ENCODE results near the gene TAGLN. TPM values are rescaled to one million over a fixed set of nuclear protein-coding genes. Genes with fewer than 3 reads are reported as not detected.

Gene TAGLN
- total RNA-seq, 1 donor, result 3,614 TPM

DNA sequence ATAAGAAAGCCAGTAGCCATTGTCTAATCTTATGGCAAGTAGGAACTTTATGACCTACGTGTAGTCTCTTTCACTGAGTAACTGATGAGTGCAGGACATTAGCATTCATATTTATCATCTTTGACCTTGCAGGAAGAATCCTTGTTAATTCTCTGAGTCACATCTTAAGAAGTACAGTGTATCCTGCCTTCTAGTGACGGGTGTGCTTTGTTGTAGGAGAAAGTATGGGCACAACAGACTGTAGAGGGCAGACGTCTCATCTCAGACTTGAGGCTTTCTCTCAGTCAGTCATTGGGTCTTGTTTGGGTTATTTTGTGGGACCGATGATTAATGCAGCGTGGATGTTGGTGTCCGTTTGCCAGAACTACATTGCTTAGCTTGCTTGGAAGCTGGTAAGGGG lies 40.1 kb downstream of the TAGLN start:
- H3K4me3 ChIP-seq (ENCODE audit: insufficient read depth, low read length), result no peak overlapping the region
- no peaks in the 10 kb centered on the region for H4K20me1 ChIP-seq (ENCODE audit: insufficient read depth, low read length)
- H3K79me2 ChIP-seq (ENCODE audit: insufficient read depth, low read length), result peaks cover 12% of the 10 kb centered on the region
- H3K4me2 ChIP-seq (ENCODE audit: insufficient read depth, low read length), result peak overlapping the region; percentile 14
- H3K27ac ChIP-seq (ENCODE audit: low read depth, low read length), result peak overlapping the region; percentile 71
- H3K4me1 ChIP-seq (ENCODE audit: insufficient read depth, low read length), result peaks cover 12% of the 10 kb centered on the region
- H3K27me3 ChIP-seq (ENCODE audit: insufficient read depth, low read length), result no peaks in the 10 kb centered on the region
- peaks cover 24% of the 10 kb centered on the region for H3K36me3 ChIP-seq (ENCODE audit: insufficient read depth, low read length)
- peak; percentile 97 for DNase-seq (ENCODE audit: insufficient read length, low spot score, missing footprints)
- no peak overlapping the region for H2AFZ ChIP-seq (ENCODE audit: low read length)
- TF ChIP-seq, protein P1, sequence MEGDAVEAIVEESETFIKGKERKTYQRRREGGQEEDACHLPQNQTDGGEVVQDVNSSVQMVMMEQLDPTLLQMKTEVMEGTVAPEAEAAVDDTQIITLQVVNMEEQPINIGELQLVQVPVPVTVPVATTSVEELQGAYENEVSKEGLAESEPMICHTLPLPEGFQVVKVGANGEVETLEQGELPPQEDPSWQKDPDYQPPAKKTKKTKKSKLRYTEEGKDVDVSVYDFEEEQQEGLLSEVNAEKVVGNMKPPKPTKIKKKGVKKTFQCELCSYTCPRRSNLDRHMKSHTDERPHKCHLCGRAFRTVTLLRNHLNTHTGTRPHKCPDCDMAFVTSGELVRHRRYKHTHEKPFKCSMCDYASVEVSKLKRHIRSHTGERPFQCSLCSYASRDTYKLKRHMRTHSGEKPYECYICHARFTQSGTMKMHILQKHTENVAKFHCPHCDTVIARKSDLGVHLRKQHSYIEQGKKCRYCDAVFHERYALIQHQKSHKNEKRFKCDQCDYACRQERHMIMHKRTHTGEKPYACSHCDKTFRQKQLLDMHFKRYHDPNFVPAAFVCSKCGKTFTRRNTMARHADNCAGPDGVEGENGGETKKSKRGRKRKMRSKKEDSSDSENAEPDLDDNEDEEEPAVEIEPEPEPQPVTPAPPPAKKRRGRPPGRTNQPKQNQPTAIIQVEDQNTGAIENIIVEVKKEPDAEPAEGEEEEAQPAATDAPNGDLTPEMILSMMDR (IDR thresholded peaks at IDR 0.05; ENCODE audit: extremely low read depth, low read depth, low read length), result peak; percentile 83
- no peaks in the 10 kb centered on the region for H3K9me3 ChIP-seq (ENCODE audit: low read depth, low read length)

DNA sequence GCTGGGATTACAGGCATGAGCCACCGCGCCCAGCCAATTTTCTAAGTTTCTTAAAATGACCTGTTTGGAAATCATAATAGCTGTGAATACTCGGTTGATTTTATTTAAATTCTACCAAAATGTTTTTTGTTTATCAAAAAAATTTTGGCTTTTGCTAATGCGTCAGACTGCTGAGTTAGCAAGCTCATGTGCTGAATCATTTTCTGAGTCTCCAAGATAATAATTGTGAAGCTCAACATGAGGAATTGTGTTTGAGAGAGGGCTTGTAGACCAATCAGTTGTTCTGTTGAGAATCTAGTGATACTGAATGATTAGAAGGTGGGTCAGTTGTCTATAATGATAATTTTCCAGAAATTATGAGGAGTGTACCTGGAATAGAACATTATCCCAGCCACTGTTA lies 49.2 kb downstream of the TAGLN start:
- Histone ChIP-seq H3K4me2 (ENCODE audit: insufficient read depth, low read length) (no peak overlapping the region), H3K4me1 (ENCODE audit: insufficient read depth, low read length) (no peaks in the 10 kb centered on the region), H3K79me2 (ENCODE audit: insufficient read depth, low read length) (no peaks in the 10 kb centered on the region), H3K27me3 (ENCODE audit: insufficient read depth, low read length) (no peaks in the 10 kb centered on the region), H3K36me3 (ENCODE audit: insufficient read depth, low read length) (peaks cover 49% of the 10 kb centered on the region), H4K20me1 (ENCODE audit: insufficient read depth, low read length) (no peaks in the 10 kb centered on the region), H2AFZ (ENCODE audit: low read length) (no peak overlapping the region), H3K4me3 (ENCODE audit: insufficient read depth, low read length) (no peak overlapping the region), H3K9me3 (ENCODE audit: low read depth, low read length) (no peaks in the 10 kb centered on the region), H3K27ac (ENCODE audit: low read depth, low read length) (no peak overlapping the region)
- DNase-seq (ENCODE audit: insufficient read length, low spot score, missing footprints), result no peak
- TF ChIP-seq, protein P1 (IDR thresholded peaks at IDR 0.05; ENCODE audit: extremely low read depth, low read depth, low read length), result no peak

DNA sequence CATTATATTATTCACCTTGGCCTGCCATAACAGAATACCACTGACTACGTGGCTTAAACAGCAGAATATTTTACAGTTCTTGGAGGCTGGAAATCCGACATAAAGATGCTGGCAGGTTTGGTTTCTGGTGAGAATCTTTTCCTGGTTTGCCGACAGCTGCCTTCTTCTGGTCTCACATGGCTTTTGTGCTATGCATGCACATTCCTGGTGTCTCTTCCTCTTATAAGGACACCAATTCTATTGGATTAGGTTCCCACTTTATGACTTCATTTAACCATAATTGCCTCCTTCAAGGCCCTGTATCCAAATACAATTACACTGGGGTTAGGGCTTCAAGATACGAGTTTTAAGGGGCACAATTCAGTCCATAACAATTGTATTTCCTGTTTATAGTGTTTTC lies 50.4 kb downstream of the TAGLN start:
- TF ChIP-seq, protein P1 (IDR thresholded peaks at IDR 0.05; ENCODE audit: extremely low read depth, low read depth, low read length), result no peak
- Histone ChIP-seq H2AFZ (ENCODE audit: low read length) (no peak overlapping the region), H3K9me3 (ENCODE audit: low read depth, low read length) (no peaks in the 10 kb centered on the region), H3K36me3 (ENCODE audit: insufficient read depth, low read length) (peaks cover 38% of the 10 kb centered on the region), H3K4me2 (ENCODE audit: insufficient read depth, low read length) (no peak overlapping the region), H3K4me1 (ENCODE audit: insufficient read depth, low read length) (no peaks in the 10 kb centered on the region), H3K27ac (ENCODE audit: low read depth, low read length) (no peak overlapping the region), H3K27me3 (ENCODE audit: insufficient read depth, low read length) (no peaks in the 10 kb centered on the region), H3K4me3 (ENCODE audit: insufficient read depth, low read length) (no peak overlapping the region), H4K20me1 (ENCODE audit: insufficient read depth, low read length) (no peaks in the 10 kb centered on the region), H3K79me2 (ENCODE audit: insufficient read depth, low read length) (no peaks in the 10 kb centered on the region)
- DNase-seq (ENCODE audit: insufficient read length, low spot score, missing footprints), result no peak

DNA sequence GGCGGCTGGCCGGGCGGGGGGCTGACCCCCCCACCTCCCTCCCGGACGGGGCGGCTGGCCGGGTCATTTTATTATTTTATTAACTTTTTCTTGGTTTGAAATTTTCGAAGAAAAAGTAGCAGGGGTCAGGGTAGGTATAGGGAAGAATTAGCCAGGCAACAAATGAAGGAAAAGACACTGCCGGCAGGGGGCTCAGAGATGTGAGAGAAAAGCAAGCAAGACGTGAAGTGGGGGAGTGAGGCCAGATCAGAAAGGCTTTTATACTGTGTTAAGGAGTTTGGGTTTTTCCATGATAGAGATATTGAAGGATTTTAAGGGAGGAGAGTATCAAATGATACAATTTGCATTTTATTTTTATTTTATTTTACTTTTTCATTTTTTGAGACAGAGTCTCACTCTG lies 52.3 kb downstream of the TAGLN start:
- H3K4me3 ChIP-seq (ENCODE audit: insufficient read depth, low read length), result no peak overlapping the region
- H3K27ac ChIP-seq (ENCODE audit: low read depth, low read length), result no peak overlapping the region
- no peaks in the 10 kb centered on the region for H3K9me3 ChIP-seq (ENCODE audit: low read depth, low read length)
- DNase-seq (ENCODE audit: insufficient read length, low spot score, missing footprints), result no peak
- TF ChIP-seq, protein P1 (IDR thresholded peaks at IDR 0.05; ENCODE audit: extremely low read depth, low read depth, low read length), result no peak
- H3K4me2 ChIP-seq (ENCODE audit: insufficient read depth, low read length), result no peak overlapping the region
- no peaks in the 10 kb centered on the region for H3K79me2 ChIP-seq (ENCODE audit: insufficient read depth, low read length)
- H3K27me3 ChIP-seq (ENCODE audit: insufficient read depth, low read length), result no peaks in the 10 kb centered on the region
- peaks cover 4% of the 10 kb centered on the region for H3K4me1 ChIP-seq (ENCODE audit: insufficient read depth, low read length)
- no peaks in the 10 kb centered on the region for H4K20me1 ChIP-seq (ENCODE audit: insufficient read depth, low read length)
- no peak overlapping the region for H2AFZ ChIP-seq (ENCODE audit: low read length)
- peaks cover 26% of the 10 kb centered on the region for H3K36me3 ChIP-seq (ENCODE audit: insufficient read depth, low read length)

Measured in osteoblast (primary cell).